SK-N-SH (cell line): Measurements from ENCODE around the gene SMIM11. TPM values are rescaled to one million over a fixed set of nuclear protein-coding genes. Genes with fewer than 3 reads are reported as not detected.

ENCODE experiments used
- CTCF ChIA-PET: fragments of 300-600, 350-600 bp; formaldehyde crosslinking; extraction: SDS; loops from one replicate; lab custom pipeline; 2021; lab: Yijun Ruan, JAX
- POLR2A ChIA-PET: fragments of 350-600 bp; sonication (Branson Sonifier 250); formaldehyde crosslinking; extraction: SDS; loops from one replicate; lab custom pipeline; 2020; ENCODE audit warnings: antibody characterized with exemption, inconsistent platforms; lab: Yijun Ruan, JAX
- DNase-seq: peaks from one replicate; pipeline ENCODE4 v3.0.0; 2012
- H2AFZ ChIP-seq: fragments of 200-600 bp; sonication (generic); 2 replicates; pipeline ENCODE4 v1.8.1; 2016; ENCODE audit warnings: antibody characterized with exemption, mild to moderate bottlenecking, low read depth
- H3F3A ChIP-seq: fragments of 200-600 bp; sonication (generic); replicated peaks from 2 replicates; pipeline ENCODE3; 2016; ENCODE audit warnings: antibody characterized with exemption, mild to moderate bottlenecking; ENCODE audit not compliant: insufficient read depth
- H3K27ac ChIP-seq, 2 experiments: fragments of 200-500 bp in 1 of 2; fragments of 200-600 bp in 1 of 2; sonication (Bioruptor generic) in 1 of 2; sonication (generic), shearing (Covaris generic) in 1 of 2; 2 replicates each; pipeline versions ENCODE4 v1.5.1 to v1.6.1; 2014 to 2016; ENCODE audit warnings: low read depth in 2 of 2, inconsistent platforms in 1 of 2, low read length in 1 of 2, mild to moderate bottlenecking in 1 of 2, mixed read lengths in 1 of 2
- H3K27me3 ChIP-seq: fragments of 200-600 bp; sonication (generic), shearing (Covaris generic); 2 replicates; pipeline ENCODE4 v1.6.1; 2016; ENCODE audit warnings: mixed run types; ENCODE audit not compliant: insufficient read depth
- H3K36me3 ChIP-seq, 2 experiments: fragments of 200-500 bp in 1 of 2; fragments of 200-600 bp in 1 of 2; sonication (Bioruptor generic) in 1 of 2; sonication (generic) in 1 of 2; replicated peaks in 1 of 2; 2 replicates each; pipeline versions ENCODE3 to v1.5.1; 2014 to 2016; ENCODE audit warnings: low read length in 1 of 2, mild to moderate bottlenecking in 1 of 2; ENCODE audit not compliant: insufficient read depth in 2 of 2, control insufficient read depth in 1 of 2
- H3K4me1 ChIP-seq, 2 experiments: fragments of 200-500 bp in 1 of 2; fragments of 200-600 bp in 1 of 2; sonication (Bioruptor generic) in 1 of 2; sonication (generic), shearing (Covaris generic) in 1 of 2; 2 replicates each; pipeline versions ENCODE4 v1.5.1 to v1.6.1; 2014 to 2016; ENCODE audit warnings: low read depth in 1 of 2, low read length in 1 of 2, mixed run types in 1 of 2; ENCODE audit not compliant: insufficient read depth in 2 of 2, control insufficient read depth in 1 of 2
- H3K4me2 ChIP-seq: fragments of 200-600 bp; sonication (generic), shearing (Covaris generic); 2 replicates; pipeline ENCODE4 v1.6.1; 2017; ENCODE audit warnings: mixed run types
- H3K4me3 ChIP-seq, 2 experiments: fragments of 200-500 bp in 1 of 2; fragments of 200-600 bp in 1 of 2; sonication (Bioruptor generic) in 1 of 2; sonication (generic), shearing (Covaris generic) in 1 of 2; 2 replicates each; pipeline versions ENCODE4 v1.5.1 to v1.8.1; 2014 to 2016; ENCODE audit warnings: low read depth in 2 of 2, inconsistent platforms in 1 of 2, low read length in 1 of 2, mild to moderate bottlenecking in 1 of 2, mixed read lengths in 1 of 2, moderate library complexity in 1 of 2
- H3K79me2 ChIP-seq: fragments of 200-600 bp; sonication (generic); 2 replicates; pipeline ENCODE4 v1.8.1; 2017; ENCODE audit warnings: mild to moderate bottlenecking; ENCODE audit not compliant: insufficient read depth
- H3K9ac ChIP-seq: fragments of 200-600 bp; sonication (generic); 2 replicates; pipeline ENCODE4 v1.6.1; 2017; ENCODE audit warnings: mixed run types
- H3K9me2 ChIP-seq: fragments of 200-600 bp; sonication (generic); 2 replicates; pipeline ENCODE4 v1.6.1; 2017; ENCODE audit warnings: mixed run types
- H3K9me3 ChIP-seq: fragments of 200-600 bp; sonication (generic); 2 replicates; pipeline ENCODE4 v1.6.1; 2017; ENCODE audit warnings: mixed run types, mild to moderate bottlenecking, moderate library complexity
- H4K20me1 ChIP-seq: fragments of 200-600 bp; sonication (generic); 2 replicates; pipeline ENCODE4 v1.6.1; 2017; ENCODE audit warnings: mild to moderate bottlenecking, mixed run types; ENCODE audit not compliant: insufficient read depth
- CHD2 ChIP-seq: fragments of 150-350 bp; IDR thresholded peaks from 2 replicates; pipeline ENCODE4 v1.6.1; 2018; ENCODE audit warnings: low read length; ENCODE audit not compliant: partially characterized antibody
- FOSL2 ChIP-seq: IDR thresholded peaks from 2 replicates; pipeline ENCODE4 v1.4.0; 2012; ENCODE audit warnings: low read depth, mild to moderate bottlenecking, moderate library complexity, borderline replicate concordance
- GATA2 ChIP-seq: sonication (generic); formaldehyde crosslinking; IDR thresholded peaks from 2 replicates; pipeline ENCODE4 v1.5.0; 2020; ENCODE audit warnings: mild to moderate bottlenecking, missing genetic modification reagents
- JUND ChIP-seq: IDR thresholded peaks from 2 replicates; pipeline ENCODE4 v1.4.0; 2012
- MAX ChIP-seq: IDR thresholded peaks from 2 replicates; pipeline ENCODE4 v1.4.0; 2012; ENCODE audit warnings: low read depth
- MEF2A ChIP-seq: IDR thresholded peaks from 2 replicates; pipeline ENCODE4 v1.4.0; 2012; ENCODE audit warnings: low read depth, borderline replicate concordance
- NFIC ChIP-seq: IDR thresholded peaks from 2 replicates; pipeline ENCODE4 v1.4.0; 2012; ENCODE audit warnings: borderline replicate concordance
- PBX3 ChIP-seq: IDR thresholded peaks from 2 replicates; pipeline ENCODE4; 2012
- RAD21 ChIP-seq: IDR thresholded peaks from 2 replicates; pipeline ENCODE4 v1.6.1; 2012; ENCODE audit warnings: mild to moderate bottlenecking, low read length
- RCOR1 ChIP-seq: fragments of 150-350 bp; IDR thresholded peaks from 2 replicates; pipeline ENCODE4 v1.6.1; 2017; ENCODE audit warnings: antibody characterized with exemption, low read length
- SIN3A ChIP-seq: IDR thresholded peaks from 2 replicates; pipeline ENCODE4 v1.6.1; 2012; ENCODE audit warnings: low read depth, mild to moderate bottlenecking, low read length, moderate library complexity, borderline replicate concordance
- TCF12 ChIP-seq: IDR thresholded peaks from 2 replicates; pipeline ENCODE4 v1.4.0; 2012
- USF2 ChIP-seq: fragments of 150-350 bp; IDR thresholded peaks from 2 replicates; pipeline ENCODE4 v1.6.1; 2017; ENCODE audit warnings: antibody characterized with exemption, low read length, low read depth, borderline replicate concordance
- WGBS: methylation state at CpG from one replicate; pipeline ENCODE4 v1.1.6; 2017; ENCODE audit warnings: low lambda C conversion rate; 5-methylcytosine and 5-hydroxymethylcytosine counted together
- polyA plus RNA-seq, 3 experiments: library from polyadenylated mRNA; depleted of rRNA; stranded (reverse); fragments of >200 nt; gene quantifications; 2 replicates each; pipeline ENCODE4 v1.2.3, GENCODE V29; 2012

The SMIM11 gene
- polyA plus RNA-seq, 1 of the 3 experiments (the other 2 are of a cell fraction): 15.0 TPM

GRCh38 chr21:34340061-34340460, 35.2 kb upstream of the SMIM11 start:
- no peak overlapping the region for H3K9ac ChIP-seq
- no peaks in the 10 kb centered on the region for H3K9me2 ChIP-seq
- H3F3A ChIP-seq: no peaks in the 10 kb centered on the region
- H3K4me1 ChIP-seq: no peaks in the 10 kb centered on the region; a peak in 1 of 4 replicates
- H3K79me2 ChIP-seq: no peaks in the 10 kb centered on the region
- no peaks in the 10 kb centered on the region for H3K9me3 ChIP-seq
- WGBS: 55% methylated on average over 3 of the region's 3 CpGs
- no peak overlapping the region for H3K27ac ChIP-seq
- H3K27me3 ChIP-seq: no peaks in the 10 kb centered on the region
- H4K20me1 ChIP-seq: no peaks in the 10 kb centered on the region
- DNase-seq: no peak
- H2AFZ ChIP-seq: no peak overlapping the region
- H3K4me2 ChIP-seq: no peak overlapping the region
- CTCF ChIA-PET: interaction anchor here (4.1 kb wide), 1 partner anchor 8 kb away, joined by 18 read pairs; no protein-coding TSS in a partner anchor
- no peak overlapping the region for H3K4me3 ChIP-seq
- H3K36me3 ChIP-seq: no peaks in the 10 kb centered on the region
- no peak for TF ChIP-seq USF2
- POLR2A ChIA-PET: no interaction called here

- ChIA-PET POLR2A (no interaction called here), CTCF (interaction anchor here (1.4 to 22.3 kb wide), 2 partner anchors 289 to 419 kb away, joined by 5 to 407 read pairs; no protein-coding TSS in a partner anchor)
- Histone ChIP-seq H3K9me2 (no peaks in the 10 kb centered on the region), H3K4me1 (no peaks in the 10 kb centered on the region; a peak in 1 of 4 replicates), H3K27me3 (no peaks in the 10 kb centered on the region), H3K9me3 (no peaks in the 10 kb centered on the region), H3K27ac (no peak overlapping the region), H2AFZ (no peak overlapping the region), H3K4me2 (no peak overlapping the region), H4K20me1 (no peaks in the 10 kb centered on the region), H3K79me2 (no peaks in the 10 kb centered on the region), H3K4me3 (no peak overlapping the region), H3K9ac (no peak overlapping the region), H3K36me3 (no peaks in the 10 kb centered on the region), H3F3A (no peaks in the 10 kb centered on the region)
- WGBS: 69% methylated on average over 5 of the region's 5 CpGs
- TF ChIP-seq FOSL2 (no peak), PBX3 (peak; percentile 26; the same call in 1 of the 2 replicates)
- no peak for DNase-seq
Measured at GRCh38 chr21:34342476-34342875, 32.8 kb upstream of the SMIM11 start.

- Histone ChIP-seq H3K4me2 (no peak overlapping the region), H3K9me2 (no peaks in the 10 kb centered on the region), H3K4me1 (no peaks in the 10 kb centered on the region; a peak in 1 of 4 replicates), H3K27ac (no peak overlapping the region), H3K9ac (no peak overlapping the region), H3K4me3 (no peak overlapping the region), H2AFZ (no peak overlapping the region), H3K79me2 (no peaks in the 10 kb centered on the region), H3F3A (no peaks in the 10 kb centered on the region), H3K27me3 (no peaks in the 10 kb centered on the region), H3K9me3 (no peaks in the 10 kb centered on the region), H4K20me1 (no peaks in the 10 kb centered on the region), H3K36me3 (no peaks in the 10 kb centered on the region)
- DNase-seq: no peak
- POLR2A ChIA-PET: no interaction called here
- TF ChIP-seq SIN3A (no peak), GATA2 (CRISPR knock-in tag) (no peak), NFIC (no peak), MEF2A (no peak), RCOR1 (no peak), JUND (no peak), RAD21 (no peak), MAX (no peak), TCF12 (no peak), CHD2 (no peak)
- 49% methylated on average over 7 of the region's 7 CpGs for WGBS
- CTCF ChIA-PET: interaction anchor here (1.4 to 22.3 kb wide), 2 partner anchors 9 to 420 kb away, joined by 4 to 407 read pairs; no protein-coding TSS in a partner anchor
Measured at GRCh38 chr21:34343347-34343746, 32.0 kb upstream of the SMIM11 start.
